Pons (tissue), 1 donor: Measurements from ENCODE around the gene MYL10.

Experiments used
- DNase-seq: peaks from one replicate; pipeline ENCODE4 v3.0.0-alpha.2; 2016; ENCODE audit warnings: low spot score

The MYL10 gene

DNA sequence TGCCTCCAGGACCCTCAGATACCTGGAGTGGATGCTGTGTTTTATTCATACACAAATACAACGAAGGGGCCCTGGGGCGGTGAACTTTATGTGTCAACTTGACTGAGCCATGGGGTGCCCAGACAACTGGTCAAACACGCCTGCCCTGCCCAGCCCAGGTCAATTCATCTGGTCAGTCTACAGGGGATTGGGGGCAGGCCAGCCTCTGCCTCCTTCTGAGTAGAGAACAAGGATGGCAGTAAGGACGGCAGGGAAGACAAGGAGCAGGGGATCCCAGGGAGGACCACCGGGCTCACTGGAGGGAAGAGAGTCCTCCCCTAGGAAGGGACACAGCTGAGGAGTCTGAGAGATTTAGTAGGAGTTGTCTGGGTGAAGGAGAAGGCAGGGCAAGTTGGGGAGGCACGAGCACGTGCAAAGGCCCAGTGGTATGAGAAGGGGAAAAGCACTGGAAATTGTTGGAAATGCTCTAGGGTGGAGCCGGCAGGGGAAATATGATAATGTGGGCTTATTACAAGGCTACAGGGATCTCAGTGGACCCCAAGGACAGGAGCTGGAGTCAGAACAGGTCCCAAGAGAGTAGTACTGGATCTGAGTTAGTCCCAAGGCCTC is 63.4 kb downstream of the MYL10 start:
- DNase-seq = no peak

DNA sequence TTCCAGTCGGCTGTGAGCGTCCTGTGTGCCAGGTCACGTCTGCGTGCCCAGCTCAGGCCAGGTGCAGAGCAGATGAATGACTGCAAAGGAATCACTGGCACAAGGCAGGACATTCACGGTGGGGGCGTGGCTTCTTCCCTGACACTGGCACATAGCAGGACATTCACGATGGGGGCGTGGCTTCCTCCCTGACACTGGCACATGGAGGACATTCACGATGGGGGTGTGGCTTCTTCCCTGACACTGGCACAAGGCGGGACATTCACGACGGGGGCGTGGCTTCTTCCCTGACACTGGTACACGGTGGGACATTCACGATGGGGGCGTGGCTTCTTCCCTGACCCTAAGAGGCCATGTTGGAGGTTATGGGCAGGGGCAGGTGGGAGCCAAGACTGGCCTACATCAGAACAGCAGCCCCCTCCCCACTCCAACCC is 64.3 kb downstream of the MYL10 start:
- no peak for DNase-seq

DNA sequence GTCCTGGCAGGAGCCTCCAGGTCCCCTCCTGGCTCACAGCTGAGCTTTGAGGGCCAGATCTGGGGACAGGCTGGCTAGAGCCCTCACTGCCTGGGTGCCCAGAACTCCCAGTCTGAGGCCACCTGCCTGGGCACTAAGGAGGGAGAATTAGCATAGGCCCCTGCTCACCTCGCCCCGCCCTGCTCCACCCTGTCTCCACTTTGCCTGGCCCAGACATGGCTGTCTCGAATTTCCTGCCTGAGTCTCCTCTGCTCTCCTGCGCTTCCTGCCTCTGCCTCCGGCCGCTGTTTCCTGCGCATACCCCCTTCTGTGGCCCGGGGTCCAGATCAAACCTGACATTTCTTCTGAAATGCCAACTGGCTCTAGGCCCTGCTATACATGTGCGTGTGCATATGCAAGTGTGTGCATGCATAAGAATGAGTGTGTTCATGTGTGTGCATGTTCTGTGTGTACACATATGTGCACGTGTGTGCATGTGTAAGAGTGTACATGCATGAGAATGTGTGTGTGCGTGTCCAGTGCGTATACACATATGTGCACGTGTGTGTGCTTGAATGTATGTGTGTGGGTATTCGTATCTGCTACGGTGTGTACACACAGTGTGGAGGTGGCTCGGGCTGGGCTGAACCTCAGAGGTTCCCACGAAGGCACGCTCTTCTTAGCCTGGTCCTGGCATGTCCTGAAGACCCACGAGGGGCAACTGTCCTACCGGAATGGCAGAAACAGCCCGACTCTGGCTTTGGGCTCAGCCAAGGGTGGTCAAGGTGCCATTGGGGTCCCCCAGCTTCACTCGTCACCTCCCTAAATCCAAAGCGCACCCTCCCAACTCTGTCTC is 64.9 kb downstream of the MYL10 start:
- no peak for DNase-seq
